ENCODE data around the gene C17orf113.

Gene C17orf113

GRCh38 chr17:42061646-42062487 lies 11.5 kb upstream of the C17orf113 start:
- ChIA-PET POLR2A (no interaction called here), CTCF (interaction anchor here (1.0 to 2.3 kb wide), 3 partner anchors 36 to 99 kb away, joined by 3 to 7 read pairs (median 6); no protein-coding TSS in a partner anchor)
- TF ChIP-seq CTCF (IDR thresholded peaks at IDR 0.05; ENCODE audit: insufficient read depth, low read length, missing control alignments): no peak
- DNase-seq (ENCODE audit: low read depth, low spot score): no peak
- no peak overlapping the region for H3K4me3 ChIP-seq (ENCODE audit: low read depth, low read length)

DNA sequence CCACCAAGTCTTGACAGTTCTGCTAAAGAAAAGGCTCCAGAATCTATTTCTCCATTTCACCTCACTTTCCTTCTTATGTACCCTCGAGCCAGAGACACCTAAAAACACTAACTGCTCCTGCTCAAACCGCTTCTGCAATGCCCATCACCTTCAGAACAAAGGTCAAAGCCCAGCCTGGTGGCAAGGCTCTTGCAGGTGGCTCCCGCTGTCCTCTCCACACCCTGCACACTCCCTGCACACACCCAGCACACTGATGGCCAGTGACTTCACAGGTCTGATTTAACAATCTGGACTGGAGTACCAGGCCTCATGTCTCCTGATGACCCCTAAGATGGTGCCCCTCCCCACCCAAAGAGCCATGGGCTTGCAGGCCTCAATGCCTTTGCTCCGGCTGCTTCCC lies 9.8 kb upstream of the C17orf113 start:
- ChIA-PET CTCF (interaction anchor here (0.7 to 3.3 kb wide), 4 partner anchors 8 to 42 kb away, joined by 3 to 12 read pairs (median 4); no protein-coding TSS in a partner anchor), POLR2A (no interaction called here)
- no peak for DNase-seq (ENCODE audit: low read depth, low spot score)
- no peak overlapping the region for H3K4me3 ChIP-seq (ENCODE audit: low read depth, low read length)
- TF ChIP-seq CTCF (IDR thresholded peaks at IDR 0.05; ENCODE audit: insufficient read depth, low read length, missing control alignments): no peak

GRCh38 chr17:42059815-42060214 lies 9.4 kb upstream of the C17orf113 start:
- TF ChIP-seq CTCF (IDR thresholded peaks at IDR 0.05; ENCODE audit: insufficient read depth, low read length, missing control alignments): no peak
- DNase-seq (ENCODE audit: low read depth, low spot score): no peak
- ChIA-PET CTCF (interaction anchor here (1.5 to 3.3 kb wide), 3 partner anchors 8 to 43 kb away, joined by 3 to 12 read pairs (median 6); no protein-coding TSS in a partner anchor), POLR2A (no interaction called here)
- no peak overlapping the region for H3K4me3 ChIP-seq (ENCODE audit: low read depth, low read length)

DNA sequence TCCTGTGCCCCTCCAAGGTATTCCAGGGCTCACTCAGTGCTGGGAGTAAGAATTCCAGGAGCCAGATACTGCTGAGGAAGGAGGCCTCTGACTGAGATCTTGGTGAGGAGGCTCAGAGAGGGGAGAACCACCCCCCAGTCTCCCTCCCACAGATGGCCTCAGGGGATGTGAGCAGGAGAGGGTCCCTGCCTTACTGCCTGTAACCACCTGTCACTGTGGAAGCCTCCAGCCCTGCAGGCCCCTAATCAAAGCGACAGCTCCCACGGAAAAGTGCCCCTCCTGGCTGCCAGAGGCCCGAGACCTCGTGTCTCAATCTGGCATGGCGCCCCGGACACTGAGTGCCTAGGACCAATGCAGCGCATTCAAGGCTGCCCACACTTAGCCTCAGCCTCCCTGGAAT lies 7.7 kb upstream of the C17orf113 start:
- no peak for TF ChIP-seq CTCF (IDR thresholded peaks at IDR 0.05; ENCODE audit: insufficient read depth, low read length, missing control alignments)
- POLR2A ChIA-PET: no interaction called here
- CTCF ChIA-PET: interaction anchor here (1.1 to 3.3 kb wide), 2 partner anchors 10 to 15 kb away, joined by 3 to 12 read pairs; no protein-coding TSS in a partner anchor
- no peak for DNase-seq (ENCODE audit: low read depth, low spot score)
- H3K4me3 ChIP-seq (ENCODE audit: low read depth, low read length): no peak overlapping the region

GRCh38 chr17:42056635-42057034 lies 6.2 kb upstream of the C17orf113 start:
- no peak overlapping the region for H3K4me3 ChIP-seq (ENCODE audit: low read depth, low read length)
- DNase-seq (ENCODE audit: low read depth, low spot score): no peak
- CTCF ChIA-PET: interaction anchor here (2.3 to 2.9 kb wide), 3 partner anchors 9 to 11 kb away, joined by 5 to 26 read pairs (median 16); no protein-coding TSS in a partner anchor
- TF ChIP-seq CTCF (IDR thresholded peaks at IDR 0.05; ENCODE audit: insufficient read depth, low read length, missing control alignments): no peak
- POLR2A ChIA-PET: no interaction called here

GRCh38 chr17:42055496-42055895 lies 5.1 kb upstream of the C17orf113 start:
- POLR2A ChIA-PET: no interaction called here
- no peak for DNase-seq (ENCODE audit: low read depth, low spot score)
- no peak for TF ChIP-seq CTCF (IDR thresholded peaks at IDR 0.05; ENCODE audit: insufficient read depth, low read length, missing control alignments)
- H3K4me3 ChIP-seq (ENCODE audit: low read depth, low read length): no peak overlapping the region
- CTCF ChIA-PET: interaction anchor here (1.0 to 2.9 kb wide), 5 partner anchors 10 to 27 kb away, joined by 3 to 26 read pairs (median 5); no protein-coding TSS in a partner anchor

Data from AG04449 (cell line).